Bronchial epithelial cell (primary cell): ENCODE results near the gene CBL. TPM values are rescaled to one million over a fixed set of nuclear protein-coding genes. Genes with fewer than 3 reads are reported as not detected.
A peak's percentile ranks its signal among the peaks of the same experiment; 100 is the strongest.
"Not testable (repeated sequence)": the region's sequence is repeated elsewhere in the genome, so short reads cannot be mapped to it uniquely, and the experiment has no call there.

ENCODE experiments used
- DNase-seq: peaks from one replicate; pipeline ENCODE4 v3.0.0-alpha.2; 2010; ENCODE audit warnings: low read depth
- FAIRE-seq: peaks from 2 replicates; lab custom pipeline; 2011; peaks lifted over from hg19 to GRCh38; lab: Jason Lieb, UNC
- H3K27me3 ChIP-seq: 2 replicates; pipeline ENCODE4 v1.5.1; 2011; ENCODE audit warnings: low read length; ENCODE audit not compliant: control insufficient read depth, insufficient read depth
- H3K36me3 ChIP-seq: 2 replicates; pipeline ENCODE4 v1.5.1; 2011; ENCODE audit warnings: low read length; ENCODE audit not compliant: control insufficient read depth, insufficient read depth
- H3K4me3 ChIP-seq: 2 replicates; pipeline ENCODE4 v1.5.1; 2011; ENCODE audit warnings: mild to moderate bottlenecking, low read depth, low read length, control low read depth
- total RNA-seq: library from RNA; depleted of rRNA; stranded (reverse); fragments of >200 nt; gene quantifications from 2 replicates; pipeline ENCODE4 v1.2.1, GENCODE V29; 2014
- TF ChIP-seq, protein P1 (sequence below): IDR thresholded peaks from 2 replicates; pipeline ENCODE4 v1.5.1; 2011; ENCODE audit warnings: mild to moderate bottlenecking, moderate library complexity, low read length, control low read depth, inconsistent platforms; ENCODE audit not compliant: insufficient read depth, severe bottlenecking

CBL gene
- total RNA-seq, 1 donor from 2014 or later = 5.5 TPM

DNA sequence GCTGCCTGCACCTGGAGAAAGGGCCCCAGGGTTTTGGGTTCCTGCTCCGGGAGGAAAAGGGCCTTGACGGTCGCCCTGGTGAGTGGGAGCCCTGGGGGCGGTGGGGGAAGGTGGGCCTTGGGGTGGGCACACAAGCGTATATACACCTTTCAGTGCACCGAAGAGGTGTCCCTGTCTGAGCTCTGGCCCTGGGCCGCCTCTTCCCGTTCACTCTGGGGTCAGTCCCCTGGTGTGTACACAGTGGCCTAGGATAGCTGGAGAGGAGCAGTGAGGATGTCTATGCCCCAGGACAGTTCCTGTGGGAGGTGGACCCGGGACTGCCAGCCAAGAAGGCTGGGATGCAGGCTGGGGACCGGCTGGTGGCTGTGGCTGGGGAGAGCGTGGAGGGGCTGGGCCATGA lies 18.1 kb upstream of the CBL start:
- H3K36me3 ChIP-seq = no peaks in the 10 kb centered on the region
- TF ChIP-seq, protein P1, sequence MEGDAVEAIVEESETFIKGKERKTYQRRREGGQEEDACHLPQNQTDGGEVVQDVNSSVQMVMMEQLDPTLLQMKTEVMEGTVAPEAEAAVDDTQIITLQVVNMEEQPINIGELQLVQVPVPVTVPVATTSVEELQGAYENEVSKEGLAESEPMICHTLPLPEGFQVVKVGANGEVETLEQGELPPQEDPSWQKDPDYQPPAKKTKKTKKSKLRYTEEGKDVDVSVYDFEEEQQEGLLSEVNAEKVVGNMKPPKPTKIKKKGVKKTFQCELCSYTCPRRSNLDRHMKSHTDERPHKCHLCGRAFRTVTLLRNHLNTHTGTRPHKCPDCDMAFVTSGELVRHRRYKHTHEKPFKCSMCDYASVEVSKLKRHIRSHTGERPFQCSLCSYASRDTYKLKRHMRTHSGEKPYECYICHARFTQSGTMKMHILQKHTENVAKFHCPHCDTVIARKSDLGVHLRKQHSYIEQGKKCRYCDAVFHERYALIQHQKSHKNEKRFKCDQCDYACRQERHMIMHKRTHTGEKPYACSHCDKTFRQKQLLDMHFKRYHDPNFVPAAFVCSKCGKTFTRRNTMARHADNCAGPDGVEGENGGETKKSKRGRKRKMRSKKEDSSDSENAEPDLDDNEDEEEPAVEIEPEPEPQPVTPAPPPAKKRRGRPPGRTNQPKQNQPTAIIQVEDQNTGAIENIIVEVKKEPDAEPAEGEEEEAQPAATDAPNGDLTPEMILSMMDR = no peak
- no peak overlapping the region for H3K4me3 ChIP-seq
- FAIRE-seq = no peak
- H3K27me3 ChIP-seq = peaks cover 8% of the 10 kb centered on the region
- DNase-seq = no peak

DNA sequence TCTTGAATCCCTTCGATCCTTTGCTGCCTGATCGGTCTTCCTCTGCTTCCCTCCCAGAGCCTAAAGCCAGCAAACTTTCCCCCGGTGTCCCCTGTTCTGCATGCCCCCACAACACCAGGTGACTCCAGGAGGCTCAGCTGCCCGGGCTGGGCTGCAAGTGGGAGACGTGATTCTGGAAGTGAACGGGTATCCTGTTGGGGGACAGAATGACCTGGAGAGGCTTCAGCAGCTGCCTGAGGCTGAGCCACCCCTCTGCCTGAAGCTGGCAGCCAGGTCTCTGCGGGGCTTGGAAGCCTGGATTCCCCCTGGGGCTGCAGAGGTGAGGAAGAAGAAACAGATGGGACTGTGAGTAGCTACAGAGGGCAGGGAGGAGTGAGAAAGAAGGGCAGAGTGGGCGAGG lies 17.3 kb upstream of the CBL start:
- DNase-seq (no peak), FAIRE-seq (no peak)
- Histone ChIP-seq H3K4me3 (no peak overlapping the region), H3K36me3 (no peaks in the 10 kb centered on the region), H3K27me3 (peaks cover 8% of the 10 kb centered on the region)
- TF ChIP-seq, protein P1 = no peak

DNA sequence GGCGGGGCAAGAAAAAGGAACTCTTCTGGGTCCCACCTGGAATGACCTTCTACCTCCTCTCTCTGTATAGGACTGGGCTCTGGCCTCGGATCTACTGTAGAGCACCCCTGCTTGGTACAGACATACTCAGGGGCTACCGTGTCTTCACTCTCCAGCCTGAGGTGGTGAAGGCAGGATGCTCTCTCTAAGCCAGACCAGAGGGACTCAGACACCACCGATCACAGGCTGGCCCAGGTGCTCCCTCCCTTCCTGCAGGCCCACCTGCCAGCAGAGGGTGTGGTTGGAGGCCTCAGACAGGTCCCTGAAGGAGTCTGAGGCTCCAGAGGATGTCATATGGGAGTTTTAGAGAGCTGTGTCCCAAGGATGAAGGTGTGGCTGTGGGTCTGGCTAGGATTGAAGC lies 16.7 kb upstream of the CBL start:
- Histone ChIP-seq H3K36me3 (no peaks in the 10 kb centered on the region), H3K27me3 (peaks cover 8% of the 10 kb centered on the region), H3K4me3 (no peak overlapping the region)
- TF ChIP-seq, protein P1 = no peak
- DNase-seq = no peak
- no peak for FAIRE-seq

- H3K4me3 ChIP-seq = no peak overlapping the region
- TF ChIP-seq, protein P1 = no peak
- no peaks in the 10 kb centered on the region for H3K36me3 ChIP-seq
- no peak for FAIRE-seq
- peaks cover 8% of the 10 kb centered on the region for H3K27me3 ChIP-seq
- no peak for DNase-seq
These were observed 15.6 kb upstream of the CBL start for GRCh38 chr11:119190531-119190930.

GRCh38 chr11:119191265-119191664 lies 14.9 kb upstream of the CBL start:
- FAIRE-seq = not testable (repeated sequence)

GRCh38 chr11:119192111-119192510 lies 14.0 kb upstream of the CBL start:
- DNase-seq = peak; percentile 47
- Histone ChIP-seq H3K27me3 (no peaks in the 10 kb centered on the region), H3K4me3 (no peak overlapping the region), H3K36me3 (no peaks in the 10 kb centered on the region)
- FAIRE-seq = no peak
- TF ChIP-seq, protein P1 = no peak

More at GRCh38 chr11:119191265-119191664, 14.9 kb upstream of the CBL start:
- H3K4me3 ChIP-seq, H3K27me3 ChIP-seq, H3K36me3 ChIP-seq: not testable (repeated sequence)
- peak; percentile 62 for DNase-seq
